Fibroblast of upper back skin (primary cell): ENCODE results near the gene GRIK4.
A peak's percentile ranks its signal among the peaks of the same experiment; 100 is the strongest.

ENCODE experiments used
- DNase-seq: peaks from one replicate; pipeline ENCODE4 v3.0.0-alpha.2; 2013

GRIK4 gene

DNA sequence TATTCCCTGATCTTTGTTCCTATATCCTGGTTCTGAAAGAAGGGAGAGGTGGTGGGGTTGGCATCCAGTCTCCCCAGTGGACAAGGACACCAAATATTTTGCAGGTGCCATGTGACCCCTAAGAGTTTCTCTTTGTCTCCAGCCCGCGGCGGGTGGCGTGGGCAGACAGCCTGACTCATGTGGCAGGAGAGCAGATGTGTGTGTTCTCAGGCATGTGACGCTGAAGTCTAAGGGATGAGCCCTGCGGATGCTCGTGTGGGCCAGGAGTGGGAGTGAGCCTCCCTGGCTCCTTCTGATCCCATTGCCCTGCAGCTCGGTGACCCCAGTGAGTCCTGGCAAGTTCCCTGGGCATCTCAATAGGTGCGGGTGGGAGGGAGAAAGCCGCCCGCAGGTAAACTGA, 417.5 kb downstream of the GRIK4 start:
- DNase-seq = peak; percentile 14

DNA sequence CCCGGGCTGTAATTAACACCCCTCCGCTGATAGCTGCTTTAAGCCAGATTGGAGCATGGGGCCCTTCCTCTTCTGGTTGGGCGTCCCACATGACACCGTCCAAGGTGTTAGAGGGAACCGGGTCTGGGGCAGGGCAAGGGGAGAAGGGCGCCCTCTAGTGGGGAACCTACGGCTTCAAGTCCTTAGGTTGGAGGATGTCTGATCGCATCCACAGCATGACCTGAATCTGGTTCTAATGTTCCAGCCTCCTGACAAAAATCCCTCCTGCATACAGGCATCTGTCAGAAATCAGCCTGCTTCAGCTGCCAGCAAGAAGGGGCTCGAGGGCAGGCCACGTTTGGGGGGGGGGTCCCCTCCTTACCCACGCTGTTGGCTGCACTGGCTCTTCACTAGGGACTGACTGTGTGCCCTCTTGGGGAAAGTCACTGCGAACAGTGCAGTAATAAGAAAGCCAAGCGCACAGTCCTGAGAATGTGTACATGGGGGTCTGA, 418.2 kb downstream of the GRIK4 start:
- DNase-seq = peak; percentile 19

DNA sequence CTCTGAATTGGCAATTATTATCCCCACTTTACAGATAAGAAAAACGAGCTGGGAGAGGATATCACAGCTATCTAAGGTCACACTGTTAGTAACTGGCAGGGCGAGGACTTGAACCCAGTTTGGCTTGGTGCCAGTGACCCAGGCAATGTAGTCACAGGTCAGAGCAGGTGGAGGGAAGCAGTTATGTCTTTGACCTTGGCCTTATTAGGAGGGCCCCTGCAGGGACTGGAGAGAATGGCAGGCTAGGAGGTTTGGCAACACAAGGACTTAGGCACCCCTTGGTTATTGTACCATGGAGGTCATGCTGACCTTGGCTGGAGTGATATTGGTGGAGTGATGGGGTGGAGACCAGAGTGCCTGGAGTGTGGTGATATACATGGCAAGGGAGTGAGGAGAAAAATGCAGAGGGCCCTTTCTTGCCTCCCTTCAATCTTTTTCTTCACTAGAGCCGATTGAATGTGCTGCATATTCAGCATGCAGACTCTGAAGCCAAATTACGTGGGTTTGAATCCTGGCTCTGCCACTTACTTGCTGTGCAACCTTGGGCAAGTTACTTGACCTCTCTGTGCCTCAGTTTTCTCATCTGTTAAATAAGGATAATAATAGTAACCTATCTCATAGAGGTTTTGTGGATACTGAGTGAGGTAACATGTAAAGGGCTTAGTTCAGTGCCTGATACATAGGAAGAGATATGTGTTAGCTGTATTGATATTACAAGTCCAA, 419.7 kb downstream of the GRIK4 start:
- no peak for DNase-seq

DNA sequence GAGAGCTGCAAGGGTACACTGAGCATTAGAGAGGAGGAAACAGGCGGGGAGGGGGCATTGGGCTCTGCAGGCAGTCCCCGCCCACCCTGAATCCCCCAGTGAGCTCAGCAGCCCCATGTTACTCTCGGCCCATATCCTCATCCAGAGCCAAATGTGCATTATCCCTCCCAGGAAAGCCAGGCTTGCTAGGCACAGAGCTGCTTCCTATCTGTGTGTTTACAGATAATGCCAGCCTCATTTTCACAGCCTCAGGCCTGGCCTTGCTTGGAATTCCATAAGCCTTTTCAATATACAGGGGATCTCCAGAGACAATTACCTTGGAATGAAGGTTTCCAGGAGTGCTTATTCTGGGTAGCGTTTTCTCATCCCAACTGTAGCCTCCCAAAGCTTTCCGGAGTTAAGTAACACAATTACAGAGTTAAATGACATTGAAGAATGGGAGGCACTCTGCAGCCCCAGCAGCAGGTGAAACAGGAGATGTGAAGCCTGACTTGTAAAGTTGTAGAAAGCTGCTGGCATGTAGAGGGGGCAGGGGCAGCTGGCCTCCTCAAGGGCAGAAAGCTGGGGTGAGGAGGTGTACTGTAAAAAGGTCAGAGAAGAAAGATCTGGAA, 420.9 kb downstream of the GRIK4 start:
- DNase-seq = no peak

DNA sequence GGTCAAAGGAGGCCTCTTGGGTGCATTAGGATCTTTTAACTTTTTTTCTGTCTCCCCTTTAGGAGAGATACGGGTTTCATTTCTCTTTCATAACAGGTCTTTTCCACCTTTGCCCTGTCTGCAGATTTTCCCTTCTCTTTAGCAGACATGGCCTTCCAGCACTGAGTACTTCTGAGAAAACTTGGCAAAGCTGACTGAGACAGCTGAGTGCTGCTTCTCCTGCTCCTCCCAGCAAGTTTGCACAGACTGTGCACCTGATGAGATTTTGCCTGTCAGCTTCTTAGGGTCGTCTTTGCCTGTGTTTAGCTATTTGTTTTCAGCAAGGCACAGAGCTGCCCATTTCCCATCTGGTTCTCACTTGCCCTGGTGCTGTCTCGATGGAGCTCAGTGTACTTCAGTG, 424.8 kb downstream of the GRIK4 start:
- DNase-seq = no peak

DNA sequence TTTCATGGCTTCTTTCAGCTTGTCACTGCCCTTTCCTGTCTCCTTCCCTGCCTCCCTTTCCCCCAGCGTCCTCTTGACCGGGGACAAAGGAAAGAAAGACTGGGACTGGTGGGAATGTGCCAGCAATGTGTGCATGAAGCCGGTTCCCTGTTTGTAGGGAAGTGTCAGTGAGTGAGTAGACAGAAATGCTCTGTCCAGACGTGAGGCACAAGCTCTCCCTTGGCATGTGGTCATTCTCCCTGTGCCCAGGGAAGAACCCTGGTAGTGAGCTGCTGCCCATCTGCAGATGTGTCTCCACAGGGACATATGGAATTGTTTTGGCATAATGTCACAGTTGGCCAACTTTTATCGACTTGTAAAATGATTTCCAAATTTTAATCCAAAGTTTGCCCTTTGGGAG, 426.0 kb downstream of the GRIK4 start:
- no peak for DNase-seq

DNA sequence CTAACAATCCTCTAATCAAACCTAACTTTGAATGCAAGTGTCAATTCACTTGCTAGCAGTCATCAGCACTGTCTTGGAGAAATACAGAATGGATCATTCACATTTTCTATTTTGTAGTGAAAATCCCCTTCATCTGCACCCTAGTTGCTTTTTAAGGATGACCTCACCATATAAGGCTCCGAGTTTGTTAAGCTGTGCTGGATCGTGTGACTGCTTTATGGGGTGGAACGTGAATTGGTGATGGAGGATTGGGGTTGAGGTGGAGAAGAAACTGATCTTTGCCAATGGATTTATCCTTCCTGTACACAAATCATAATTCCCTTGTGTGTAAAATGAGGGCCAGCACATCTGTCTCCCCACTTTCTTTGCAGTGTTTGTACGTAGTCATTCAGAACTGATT, 426.7 kb downstream of the GRIK4 start:
- no peak for DNase-seq

DNA sequence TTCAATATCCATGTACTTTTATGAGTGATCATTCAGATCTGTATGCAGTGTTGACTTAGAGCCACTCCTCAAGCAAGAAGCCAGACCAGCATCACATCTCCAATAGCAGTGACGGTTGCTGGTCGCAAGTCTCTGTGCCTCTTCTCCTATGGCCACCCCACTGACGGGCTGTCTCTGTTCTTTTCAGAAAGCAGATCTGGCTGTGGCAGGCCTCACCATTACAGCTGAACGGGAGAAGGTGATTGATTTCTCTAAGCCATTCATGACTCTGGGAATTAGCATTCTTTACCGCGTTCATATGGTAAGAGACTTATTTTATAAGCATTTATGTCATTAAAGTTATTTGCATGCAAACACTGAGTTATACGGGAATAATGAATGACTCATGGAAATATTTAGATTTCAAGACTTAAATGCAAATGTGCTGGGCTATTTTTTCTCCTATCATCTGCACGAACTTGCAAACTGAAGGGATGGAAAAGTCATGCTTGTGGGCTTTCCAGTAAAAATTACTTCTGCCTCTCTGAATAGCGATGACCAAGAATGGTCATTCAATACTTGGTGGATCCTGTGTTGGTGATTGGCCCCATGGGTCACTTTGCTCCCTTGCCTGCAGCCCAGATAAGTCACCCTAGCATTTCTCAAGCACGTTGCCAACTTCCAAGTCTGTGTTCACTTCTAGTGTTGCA, 428.8 kb downstream of the GRIK4 start:
- DNase-seq = no peak

DNA sequence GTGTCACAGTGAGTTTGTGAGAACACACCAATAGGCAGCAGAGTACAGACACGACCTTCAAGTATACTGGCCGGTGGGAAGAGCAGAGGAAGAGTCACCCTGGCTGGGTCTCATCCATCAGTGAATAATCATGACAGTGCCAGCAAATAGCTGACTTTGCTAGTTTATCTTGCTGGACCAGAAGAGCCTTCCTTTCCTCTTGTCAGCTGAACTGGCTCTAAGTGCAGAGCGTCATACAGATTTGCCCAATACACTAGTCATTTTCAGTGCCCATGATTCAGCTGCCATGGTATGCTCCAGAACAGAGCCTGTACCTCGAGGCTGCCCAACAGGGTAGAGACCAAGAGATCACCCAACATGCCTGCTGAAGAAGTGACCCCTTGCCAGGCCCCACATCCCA, 429.5 kb downstream of the GRIK4 start:
- DNase-seq = no peak

DNA sequence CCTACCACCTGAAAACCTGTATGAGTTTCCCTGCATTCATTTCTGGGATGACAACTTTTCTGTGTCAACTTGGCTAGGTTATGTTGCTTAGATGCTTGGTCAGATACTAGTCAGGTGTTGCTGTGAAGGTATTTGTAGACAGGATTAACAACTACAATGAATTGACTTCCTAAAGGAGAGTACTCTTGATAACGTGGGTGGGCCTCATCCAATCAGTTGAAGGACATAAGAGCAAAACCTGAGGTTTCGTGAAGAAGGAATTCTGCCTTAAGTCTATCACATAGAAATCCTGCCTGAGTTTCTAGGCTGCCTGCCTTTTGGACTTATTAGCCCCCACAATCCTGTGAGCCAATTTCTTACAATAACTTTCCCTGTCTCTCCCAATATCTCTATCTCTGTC, 431.2 kb downstream of the GRIK4 start:
- no peak for DNase-seq

DNA sequence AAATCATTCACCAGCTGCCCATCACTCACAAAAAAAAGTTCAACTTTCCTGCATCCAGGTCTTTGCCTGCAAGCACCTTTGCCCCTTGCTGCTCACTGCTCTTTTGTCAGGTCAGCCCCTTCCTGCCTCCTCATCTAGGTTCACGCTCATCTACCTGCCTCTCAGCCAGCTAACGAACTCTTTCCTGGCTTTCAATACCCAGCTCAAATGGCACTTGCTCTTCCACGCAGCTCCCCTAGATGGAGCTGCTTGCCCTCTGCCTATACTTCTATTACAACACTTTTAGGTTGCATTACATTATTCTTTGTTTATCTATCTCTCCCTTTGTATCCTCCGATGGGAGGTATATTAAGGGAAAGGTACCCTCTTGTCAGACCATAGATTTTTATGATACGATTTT, 433.5 kb downstream of the GRIK4 start:
- DNase-seq = no peak

DNA sequence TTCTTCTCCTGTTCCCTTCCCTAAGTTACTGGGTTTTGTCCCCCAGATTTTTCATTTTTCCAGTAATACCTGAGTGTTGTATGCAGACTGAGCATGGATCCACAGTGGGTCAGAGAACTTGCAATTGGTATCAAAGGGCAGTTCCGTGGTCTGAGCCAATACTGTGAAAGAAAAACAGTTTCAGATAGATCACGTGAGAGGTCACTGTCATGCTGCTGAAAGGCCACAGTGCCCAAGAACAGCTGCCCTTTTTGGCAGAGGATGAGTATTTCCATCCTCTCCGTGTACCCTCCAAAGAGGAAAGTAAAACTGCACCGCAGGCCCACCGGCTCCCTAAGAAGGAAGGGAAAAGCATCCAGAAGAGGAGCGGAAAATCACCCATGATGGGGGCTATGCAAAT, 439.3 kb downstream of the GRIK4 start:
- DNase-seq = no peak

DNA sequence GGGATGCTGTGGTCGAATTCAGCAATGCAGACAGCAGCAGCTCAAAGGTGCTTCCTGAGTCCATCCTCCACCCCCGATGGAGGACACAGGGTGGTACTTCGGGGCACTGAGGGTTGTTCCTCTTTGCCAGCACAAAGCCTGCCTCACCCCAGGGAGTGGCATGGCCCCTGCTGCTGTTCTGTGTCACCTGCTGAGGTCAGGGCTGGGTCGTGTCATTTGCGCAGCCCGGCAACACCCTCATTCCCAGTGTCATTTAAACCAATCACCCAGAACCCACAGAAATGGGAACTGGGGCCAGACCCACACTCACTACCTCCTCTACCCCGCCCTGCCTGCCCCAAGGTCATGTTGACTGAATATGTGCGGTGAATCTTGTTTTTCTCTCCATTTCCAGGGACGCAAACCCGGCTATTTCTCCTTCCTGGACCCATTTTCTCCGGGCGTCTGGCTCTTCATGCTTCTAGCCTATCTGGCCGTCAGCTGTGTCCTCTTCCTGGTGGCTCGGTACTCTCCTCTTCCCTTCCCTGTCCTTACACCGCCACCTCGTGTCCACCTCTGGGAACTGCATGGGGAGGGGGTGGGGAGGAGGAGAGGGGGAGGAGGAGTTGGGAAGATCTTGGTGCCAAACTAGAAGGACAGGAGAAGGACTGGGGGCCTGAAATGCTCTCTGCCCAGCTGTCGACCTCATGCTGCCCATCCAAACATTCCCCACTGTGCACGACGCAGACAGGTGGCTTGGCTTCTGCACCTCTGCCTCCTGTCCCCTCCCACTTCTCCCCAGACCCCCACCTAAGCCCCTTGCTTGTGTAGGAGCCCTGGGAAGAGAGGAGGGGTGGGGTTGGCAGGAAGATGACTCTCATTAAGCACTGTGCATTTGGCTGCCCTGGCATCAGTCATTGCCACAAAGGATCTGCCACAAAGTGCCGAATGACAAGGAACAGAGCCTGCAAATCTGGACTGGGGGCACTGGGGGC, 441.2 kb downstream of the GRIK4 start:
- peak; percentile 70 for DNase-seq

DNA sequence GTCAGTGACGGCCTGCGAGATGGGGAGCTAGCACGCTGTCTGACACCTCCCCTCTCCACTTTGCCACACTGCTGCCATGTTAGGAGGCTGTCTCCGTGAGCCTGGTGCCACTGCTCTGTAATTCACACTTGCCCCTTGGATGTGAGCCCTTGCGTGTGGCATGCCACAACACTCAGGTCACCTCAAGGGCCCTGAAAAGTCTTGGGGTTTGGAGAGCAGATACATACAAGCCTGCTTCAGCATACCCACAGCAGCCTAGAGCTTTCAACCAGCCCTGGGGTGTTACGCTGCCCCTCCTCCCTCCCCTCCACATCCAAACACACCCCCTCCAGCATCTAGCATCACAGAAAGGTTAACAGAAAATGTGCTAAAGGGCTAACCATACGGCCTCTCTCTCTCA, 442.8 kb downstream of the GRIK4 start:
- DNase-seq = no peak

DNA sequence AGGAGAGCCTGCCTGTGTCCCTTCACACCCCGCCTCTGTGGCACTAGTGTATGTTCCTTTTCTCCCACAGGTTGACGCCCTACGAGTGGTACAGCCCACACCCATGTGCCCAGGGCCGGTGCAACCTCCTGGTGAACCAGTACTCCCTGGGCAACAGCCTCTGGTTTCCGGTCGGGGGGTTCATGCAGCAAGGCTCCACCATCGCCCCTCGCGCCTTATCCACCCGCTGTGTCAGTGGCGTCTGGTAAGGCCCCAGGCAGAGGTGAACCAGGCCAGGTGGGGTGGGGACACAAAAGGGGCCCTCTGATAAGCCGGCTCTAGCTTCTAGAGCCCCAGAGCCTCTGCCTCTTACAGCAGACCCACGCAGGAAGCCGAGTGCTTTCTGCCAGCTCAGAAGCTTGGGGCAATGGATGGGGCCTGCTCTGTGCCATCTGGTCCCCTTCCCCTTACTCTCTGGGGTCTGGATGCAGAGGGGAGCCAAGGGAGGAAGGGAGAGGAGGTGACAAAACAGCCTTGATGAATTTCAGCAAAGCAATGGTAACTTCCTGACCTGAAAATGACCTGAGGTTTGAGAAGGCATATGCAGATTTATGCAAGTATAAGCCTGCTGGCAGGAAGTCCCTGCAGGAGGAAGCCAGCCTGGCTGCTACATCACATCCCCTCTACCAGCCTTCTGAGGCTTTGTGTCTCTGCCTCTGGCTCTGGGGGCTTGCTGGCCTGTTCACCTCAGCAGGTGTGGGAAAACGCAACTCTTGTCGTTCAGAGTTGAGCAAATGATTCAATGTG, 445.4 kb downstream of the GRIK4 start:
- DNase-seq = no peak

DNA sequence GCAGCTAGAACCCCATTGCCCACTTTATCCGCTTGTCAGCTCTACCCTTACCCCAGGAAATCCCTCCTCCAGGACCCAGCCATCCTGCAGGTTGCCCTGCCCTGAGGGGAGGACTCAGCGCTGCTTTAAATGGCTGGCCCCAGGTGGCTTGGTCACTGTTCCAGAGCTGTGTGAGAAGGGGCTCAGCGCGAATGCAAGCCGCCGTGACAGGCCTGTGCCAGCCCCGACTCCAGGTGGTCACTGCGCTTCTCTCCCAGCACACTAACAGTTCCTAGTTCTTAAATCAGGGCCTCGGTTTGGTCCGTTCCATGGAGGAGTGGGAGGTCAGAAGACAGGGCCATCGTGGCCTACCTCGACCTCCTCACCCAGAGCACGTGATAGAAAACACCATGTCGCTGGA, 446.6 kb downstream of the GRIK4 start:
- no peak for DNase-seq

DNA sequence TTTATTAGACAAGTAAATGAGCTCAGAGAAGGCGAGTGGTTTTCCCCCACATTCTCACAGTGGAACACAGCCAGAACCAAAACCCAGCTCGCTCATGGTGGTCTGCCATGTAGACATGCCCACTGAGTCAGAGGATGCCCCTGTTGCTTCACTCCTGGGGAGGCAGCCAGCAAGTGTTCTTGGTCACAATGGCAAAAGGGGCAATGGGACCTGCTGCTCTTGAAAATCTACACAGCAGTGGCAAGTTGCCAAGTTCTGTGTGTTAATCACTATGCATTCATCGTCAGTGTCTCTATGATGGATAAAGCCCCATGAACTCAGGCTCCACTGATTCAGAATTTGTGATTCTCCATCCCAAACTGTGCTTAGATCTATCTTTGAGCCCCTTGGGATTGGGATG, 447.6 kb downstream of the GRIK4 start:
- no peak for DNase-seq

DNA sequence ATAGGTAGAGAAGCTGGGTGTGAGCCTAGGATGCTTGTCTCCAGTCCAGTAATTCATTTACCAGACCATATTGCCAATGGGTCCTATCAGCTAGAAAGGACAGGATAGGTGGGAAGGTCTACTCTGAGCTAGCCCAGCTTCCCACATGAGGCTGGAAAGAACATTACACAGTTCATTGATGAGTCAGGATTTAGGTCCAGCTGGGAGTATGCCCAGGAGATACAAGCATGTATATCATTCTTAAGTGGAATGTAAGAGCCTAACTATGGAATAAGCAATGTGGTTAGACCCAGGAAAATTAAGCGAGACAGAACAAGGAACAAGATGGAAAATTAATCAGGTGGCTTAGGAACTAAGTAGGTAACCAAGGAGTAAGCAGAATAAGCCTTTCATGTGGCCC, 453.3 kb downstream of the GRIK4 start:
- peak; percentile 73 for DNase-seq

DNA sequence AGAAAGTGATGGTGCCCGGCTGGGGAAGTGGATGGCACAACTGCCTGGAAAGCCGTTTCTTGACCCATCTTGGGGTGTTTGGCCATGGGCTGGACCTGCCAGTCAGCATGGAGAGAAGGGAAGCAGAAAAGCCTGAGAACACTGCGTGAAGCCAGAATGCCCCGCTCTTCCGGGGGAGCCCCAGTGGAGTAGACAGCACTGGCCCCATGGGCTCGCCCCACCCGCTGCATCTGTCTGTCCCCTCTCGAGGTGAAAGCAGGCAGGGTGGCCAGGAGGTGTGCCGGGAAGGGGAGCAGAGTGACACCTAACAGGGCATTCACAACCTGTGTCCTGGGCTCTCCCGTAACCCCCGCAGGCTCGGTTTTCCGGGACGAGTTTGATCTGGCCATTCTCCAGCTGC, 455.3 kb downstream of the GRIK4 start:
- DNase-seq = no peak

DNA sequence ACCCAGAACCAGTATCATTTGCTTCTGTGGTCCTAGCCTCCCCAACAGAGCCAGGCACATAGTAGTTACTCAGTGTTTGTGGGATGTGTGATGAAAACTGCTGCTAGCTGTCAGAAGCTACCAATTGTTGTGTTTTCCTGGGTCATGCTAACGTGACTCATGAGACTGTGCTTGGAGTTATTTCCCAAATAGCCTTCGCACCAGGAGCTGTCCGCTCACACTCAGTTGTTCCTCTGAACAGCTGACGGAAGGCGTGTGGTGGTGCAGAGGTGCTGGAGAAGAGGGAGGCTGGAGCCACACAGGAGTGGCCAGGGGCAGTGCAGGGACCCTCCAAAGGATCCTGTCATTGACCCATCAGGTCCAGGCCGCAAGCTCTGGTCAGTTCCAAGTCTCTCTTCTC, 458.4 kb downstream of the GRIK4 start:
- DNase-seq = no peak

DNA sequence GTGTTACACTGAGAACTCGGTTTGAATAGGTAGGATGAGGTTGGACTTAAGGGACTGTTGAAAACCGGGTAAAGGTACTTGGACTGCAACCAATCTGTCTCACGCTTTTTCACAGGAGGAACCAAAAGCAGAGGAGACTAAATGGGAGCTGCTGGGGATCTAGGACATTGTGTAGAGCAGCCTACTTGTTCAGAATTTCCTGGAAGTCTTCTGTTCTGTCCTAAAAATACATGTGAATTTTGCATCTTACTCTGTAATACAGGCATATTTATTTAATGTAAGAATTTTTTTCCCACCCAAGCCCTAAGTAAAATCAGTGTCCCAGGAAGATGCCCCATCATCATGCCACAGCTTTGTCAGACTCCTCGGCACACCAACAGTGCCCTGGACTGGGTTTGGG, 460.3 kb downstream of the GRIK4 start:
- DNase-seq = no peak

DNA sequence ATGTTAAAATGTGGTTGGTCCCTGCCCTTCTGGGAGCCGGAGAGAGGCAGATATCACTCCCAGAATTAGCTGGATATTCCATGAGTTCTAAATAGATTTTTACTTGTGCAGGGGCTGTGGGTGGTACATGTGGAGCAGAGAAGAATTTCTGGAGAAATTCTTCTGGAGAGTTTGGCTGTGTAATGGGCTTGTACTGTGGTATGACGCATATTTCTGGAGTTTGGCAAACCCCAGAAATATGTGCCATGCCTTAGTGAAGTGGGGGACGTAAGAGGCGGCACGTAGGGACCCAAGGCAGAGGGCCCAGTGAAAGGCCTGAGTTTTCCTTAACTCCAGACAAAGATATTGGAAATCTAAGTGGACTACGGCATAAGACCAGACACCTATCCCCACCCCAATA, 461.1 kb downstream of the GRIK4 start:
- DNase-seq = no peak
